Thymus (tissue), 11 donors: ENCODE measurements around the gene COX14. TPM values are rescaled to one million over a fixed set of nuclear protein-coding genes. Genes with fewer than 3 reads are reported as not detected.
"Not testable (repeated sequence)": the region's sequence is repeated elsewhere in the genome, so short reads cannot be mapped to it uniquely, and the experiment has no call there.

Experiments
- DNase-seq, 9 donors: peaks; one replicate each; pipeline ENCODE4 v3.0.0-alpha.2; 2013; ENCODE audit warnings: low spot score in 9 of 9, low read depth in 6 of 9, missing footprints in 1 of 9
- H3K27ac ChIP-seq, 2 donors: one replicate each; pipeline ENCODE4 v1.5.1; 2013; ENCODE audit warnings: control low read depth in 1 of 2, low read depth in 1 of 2, low read length in 1 of 2, mild to moderate bottlenecking in 1 of 2, moderate library complexity in 1 of 2
- H3K27me3 ChIP-seq, 2 donors: one replicate each; pipeline ENCODE4 v1.5.1; 2013; ENCODE audit warnings: low read length in 1 of 2; ENCODE audit not compliant: control insufficient read depth in 2 of 2, insufficient read depth in 1 of 2
- H3K36me3 ChIP-seq, 2 donors: one replicate each; pipeline ENCODE4 v1.5.1; 2013; ENCODE audit warnings: low read length in 1 of 2, mild to moderate bottlenecking in 1 of 2, moderate library complexity in 1 of 2; ENCODE audit not compliant: control insufficient read depth in 2 of 2, insufficient read depth in 2 of 2
- H3K4me1 ChIP-seq, 2 donors: one replicate each; pipeline ENCODE4 v1.5.1; 2013; ENCODE audit warnings: low read length in 2 of 2; ENCODE audit not compliant: control insufficient read depth in 2 of 2, insufficient read depth in 2 of 2
- H3K4me3 ChIP-seq, 2 donors: one replicate each; pipeline ENCODE4 v1.5.1; 2013; ENCODE audit warnings: low read length in 2 of 2, control low read depth in 1 of 2, mild to moderate bottlenecking in 1 of 2
- H3K9me3 ChIP-seq, 2 donors: one replicate each; pipeline ENCODE4 v1.5.1; 2013; ENCODE audit warnings: low read length in 1 of 2, mild to moderate bottlenecking in 1 of 2; ENCODE audit not compliant: control insufficient read depth in 2 of 2, insufficient read depth in 1 of 2
- WGBS: extraction: QIAGEN DNeasy Blood & Tissue Kit; methylation state at CpG from one replicate; pipeline ENCODE4 v1.1.7; 2013; 5-methylcytosine and 5-hydroxymethylcytosine counted together
- polyA plus RNA-seq: library from polyadenylated mRNA; stranded (reverse); fragments of 200-250 nt; gene quantifications from one replicate; pipeline ENCODE4 v1.2.3, GENCODE V29; 2013
- total RNA-seq: library from RNA; stranded (reverse); fragments of 120-200 nt; gene quantifications from one replicate; pipeline ENCODE4 v1.2.4, GENCODE V29; 2013
- donor health status: healthy.

COX14 gene
- total and polyA plus RNA-seq, 2 donors, result 72.4 to 81.4 TPM

GRCh38 chr12:50151047-50151687 is 39.1 kb downstream of the COX14 start:
- Histone ChIP-seq H3K4me3 (no peak overlapping the region), H3K4me1 (no peaks in the 10 kb centered on the region), H3K27me3 (no peaks in the 10 kb centered on the region), H3K27ac (no peak overlapping the region), H3K36me3 (peaks cover 0 to 3% of the 10 kb centered on the region in 2 donors), H3K9me3 (no peaks in the 10 kb centered on the region)
- DNase-seq, result no peak
- 95% methylated on average over 1 of the region's 1 CpG for WGBS

- not testable (repeated sequence) for H3K27ac ChIP-seq, H3K4me1 ChIP-seq
- WGBS, result 96% methylated on average over 5 of the region's 5 CpGs
Measured at GRCh38 chr12:50154947-50155346, 42.9 kb downstream of the COX14 start.

DNA sequence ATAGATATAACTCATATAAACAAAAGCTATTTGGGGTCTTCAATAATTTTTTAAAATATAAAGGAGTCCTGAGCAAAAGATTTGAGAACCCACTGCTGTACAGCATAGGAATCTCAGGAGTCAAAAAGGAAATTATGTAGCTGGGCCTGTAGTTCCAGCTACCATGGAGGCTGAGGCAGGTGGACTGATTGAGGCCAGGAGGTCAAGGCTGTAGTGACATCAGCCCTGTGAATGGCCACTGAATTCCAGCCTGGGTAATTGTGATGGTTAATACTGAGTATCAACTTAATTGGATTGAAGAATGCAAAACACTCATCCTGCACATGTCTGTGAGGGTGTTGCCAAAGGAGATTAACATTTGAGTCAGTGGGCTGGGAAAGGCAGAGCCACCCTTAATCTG is 44.6 kb downstream of the COX14 start:
- H3K9me3 ChIP-seq, result no peaks in the 10 kb centered on the region
- H3K27ac ChIP-seq, result no peak overlapping the region
- no peak for DNase-seq
- H3K36me3 ChIP-seq, result peaks cover 3 to 6% of the 10 kb centered on the region in 2 donors
- no peaks in the 10 kb centered on the region for H3K27me3 ChIP-seq
- H3K4me1 ChIP-seq, result no peaks in the 10 kb centered on the region
- H3K4me3 ChIP-seq, result no peak overlapping the region

More at GRCh38 chr12:50154947-50155346, 42.9 kb downstream of the COX14 start:
- not testable (repeated sequence) for H3K9me3 ChIP-seq, H3K27me3 ChIP-seq, DNase-seq, H3K4me3 ChIP-seq, H3K36me3 ChIP-seq

GRCh38 chr12:50157259-50157658 is 45.2 kb downstream of the COX14 start:
- H3K36me3 ChIP-seq, result peaks cover 3 to 6% of the 10 kb centered on the region in 2 donors
- no peaks in the 10 kb centered on the region for H3K27me3 ChIP-seq
- no peaks in the 10 kb centered on the region for H3K9me3 ChIP-seq
- DNase-seq, result no peak
- WGBS, result 98% methylated on average over 2 of the region's 2 CpGs
- no peak overlapping the region for H3K27ac ChIP-seq
- H3K4me1 ChIP-seq, result no peaks in the 10 kb centered on the region
- H3K4me3 ChIP-seq, result no peak overlapping the region

DNA sequence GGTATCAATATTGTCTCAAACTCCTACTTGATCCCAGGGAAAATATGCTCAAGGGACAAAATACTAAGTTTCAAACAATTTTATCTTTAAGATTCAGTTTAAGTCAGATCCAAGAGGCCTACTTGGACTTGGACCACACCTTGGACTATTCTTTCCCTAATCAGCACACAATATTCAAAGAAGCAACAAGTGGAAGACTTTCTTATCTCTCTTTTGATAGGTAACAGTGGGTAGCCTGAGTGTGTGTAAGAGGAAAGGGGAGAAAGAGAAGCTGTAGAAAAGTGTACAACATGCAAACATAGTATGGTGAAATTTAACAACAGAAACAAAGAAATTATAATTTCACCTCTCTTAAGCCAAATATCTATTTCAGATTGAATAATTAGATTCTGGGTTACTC is 48.6 kb downstream of the COX14 start:
- peaks cover 0 to 6% of the 10 kb centered on the region in 2 donors for H3K36me3 ChIP-seq
- no peak overlapping the region for H3K4me3 ChIP-seq
- H3K27me3 ChIP-seq, result no peaks in the 10 kb centered on the region
- DNase-seq, result no peak
- no peaks in the 10 kb centered on the region for H3K9me3 ChIP-seq
- no peak overlapping the region for H3K27ac ChIP-seq
- H3K4me1 ChIP-seq, result no peaks in the 10 kb centered on the region

- H3K36me3 ChIP-seq, result peaks cover 0 to 6% of the 10 kb centered on the region in 2 donors
- H3K4me1 ChIP-seq, result peaks cover 7 to 10% of the 10 kb centered on the region in 2 donors
- no peak overlapping the region for H3K27ac ChIP-seq
- 96% methylated on average over 2 of the region's 2 CpGs for WGBS
- DNase-seq, result no peak
- H3K27me3 ChIP-seq, result no peaks in the 10 kb centered on the region
- no peaks in the 10 kb centered on the region for H3K9me3 ChIP-seq
- no peak overlapping the region for H3K4me3 ChIP-seq
Measured at GRCh38 chr12:50162230-50162629, 50.2 kb downstream of the COX14 start.

DNA sequence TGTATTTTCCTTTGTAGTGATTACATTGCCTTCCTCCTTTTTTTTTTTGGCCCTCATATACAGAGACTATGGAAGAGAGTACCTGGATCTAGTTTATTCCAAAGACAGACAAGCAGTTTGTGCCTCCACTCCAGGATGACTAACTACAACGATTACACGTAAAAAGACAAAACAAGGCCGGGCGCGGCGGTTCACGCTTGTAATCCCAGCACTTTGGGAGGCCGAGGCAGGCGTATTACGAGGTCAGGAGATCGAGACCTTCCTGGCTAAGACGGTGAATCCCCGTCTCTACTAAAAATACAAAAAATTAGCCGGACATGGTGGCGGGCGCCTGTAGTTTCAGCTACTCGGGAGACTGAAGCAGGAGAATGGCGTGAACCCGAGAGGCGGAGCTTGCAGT is 52.9 kb downstream of the COX14 start:
- peaks cover 7 to 16% of the 10 kb centered on the region in 2 donors for H3K4me1 ChIP-seq
- 98% methylated on average over 18 of the region's 20 CpGs for WGBS

DNA sequence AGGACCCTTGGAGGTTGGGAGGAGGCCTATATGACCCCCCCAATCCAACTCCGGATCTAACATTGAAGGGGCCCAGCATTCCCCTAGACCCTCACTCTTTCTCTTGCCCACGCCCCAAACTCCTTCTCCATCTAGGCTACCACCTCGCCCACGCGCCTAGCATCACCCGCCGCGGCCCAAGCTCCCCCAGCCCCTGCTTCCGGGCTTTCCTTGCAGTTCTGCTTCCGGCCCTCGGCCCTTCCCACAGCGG is 54.7 kb downstream of the COX14 start:
- Histone ChIP-seq H3K4me1 (peaks cover 7 to 16% of the 10 kb centered on the region in 2 donors), H3K4me3 (peak overlapping the region; percentile 77 to 80), H3K27ac (peak overlapping the region; percentile 88 to 92), H3K36me3 (no peaks in the 10 kb centered on the region), H3K9me3 (no peaks in the 10 kb centered on the region), H3K27me3 (no peaks in the 10 kb centered on the region)
- under 1% methylated on average over 12 of the region's 12 CpGs for WGBS
- DNase-seq, result peak in 3 of 9 donors; percentile 22 to 35 (median 22)

More for the DNA sequence above, 52.9 kb downstream of the COX14 start:
- Histone ChIP-seq H3K9me3 (no peaks in the 10 kb centered on the region), H3K4me3 (no peak overlapping the region), H3K36me3 (peaks cover 0 to 2% of the 10 kb centered on the region in 2 donors), H3K27ac (peak overlapping the region in 1 of 2 donors; percentile 42), H3K27me3 (no peaks in the 10 kb centered on the region)
- DNase-seq, result no peak

- peaks cover 7 to 16% of the 10 kb centered on the region in 2 donors for H3K4me1 ChIP-seq
- H3K4me3 ChIP-seq, result peak within 1 kb of the TSS; percentile 77 to 80
- peak; percentile 71 to 96 (median 88) for DNase-seq
- no peaks in the 10 kb centered on the region for H3K9me3 ChIP-seq
- WGBS, result under 1% methylated on average over 70 of the region's 70 CpGs
- H3K36me3 ChIP-seq, result no peaks in the 10 kb centered on the region
- no peaks in the 10 kb centered on the region for H3K27me3 ChIP-seq
- H3K27ac ChIP-seq, result peak within 1 kb of the TSS; percentile 88 to 92
Measured at GRCh38 chr12:50167049-50167828, 55.2 kb downstream of the COX14 start, which contains the start of gene CERS5. Gene CERS5, minus strand, starts transcription at chr12:50167369. Its CDS starts 72 bp downstream, at chr12:50167297.
